ENCODE measurements around the gene PIP5KL1. TPM values are rescaled to one million over a fixed set of nuclear protein-coding genes. Genes with fewer than 3 reads are reported as not detected.
A peak's percentile ranks its signal among the peaks of the same experiment; 100 is the strongest.

PIP5KL1 gene
- total and polyA plus RNA-seq, 2 donors (not counting 3 experiments of a cell fraction or from before 2014, with no cell fraction given), result 1.5 to 2.9 TPM

- Histone ChIP-seq H3K4me2 (ENCODE audit: insufficient read depth, low read length) (peak overlapping the region; percentile 36), H3K4me1 (ENCODE audit: control insufficient read depth, extremely low read depth, insufficient read depth, low read length) (peaks cover 46% of the 10 kb centered on the region), H3K27ac (ENCODE audit: insufficient read depth, low read depth, low read length) (peak overlapping the region; percentile 63), H3K36me3 (ENCODE audit: control insufficient read depth in 2 of 2, extremely low read depth in 1 of 2, insufficient read depth in 2 of 2, low read length in 2 of 2) (no peaks in the 10 kb centered on the region), H3K27me3 (ENCODE audit: control insufficient read depth in 2 of 2, insufficient read depth in 2 of 2, low read length in 2 of 2) (no peaks in the 10 kb centered on the region), H3K4me3 (replicated peaks in 1 of 3; ENCODE audit: insufficient read depth in 1 of 3, low read depth in 1 of 3, low read length in 3 of 3) (no peak overlapping the region), H3K9ac (replicated peaks; ENCODE audit: extremely low read depth, insufficient read depth, low read length) (peak overlapping the region; percentile 35), H3K9me3 (replicated peaks; ENCODE audit: control insufficient read depth, insufficient read depth, low read length) (no peaks in the 10 kb centered on the region), H3K9me1 (replicated peaks; ENCODE audit: control insufficient read depth, extremely low read depth, insufficient read depth, low read length) (no peaks in the 10 kb centered on the region), H4K20me1 (replicated peaks; ENCODE audit: control insufficient read depth, extremely low read depth, insufficient read depth, low read length) (no peaks in the 10 kb centered on the region), H3K79me2 (ENCODE audit: control insufficient read depth, insufficient read depth, low read length) (peaks cover 2% of the 10 kb centered on the region), H2AFZ (ENCODE audit: low read depth, low read length) (peak overlapping the region; percentile 41)
- TF ChIP-seq GATA2 (IDR thresholded peaks at IDR 0.05; ENCODE audit: insufficient read depth, insufficient read length, low read depth, low read length), result no peak
- no peak for TF ChIP-seq CTCF (IDR thresholded peaks at IDR 0.05; ENCODE audit: extremely low read depth in 1 of 2, insufficient read depth in 1 of 2, low read depth in 1 of 2, low read length in 2 of 2)
- peak; percentile 35 for TF ChIP-seq POLR2AphosphoS5 (IDR thresholded peaks at IDR 0.05; ENCODE audit: insufficient read depth, low read depth, low read length)
- no peak for TF ChIP-seq MYC (IDR thresholded peaks at IDR 0.05; ENCODE audit: low read depth, low read length)
- TF ChIP-seq POLR2A (IDR thresholded peaks at IDR 0.05; ENCODE audit: low read depth, low read length), result peak; percentile 22
- TF ChIP-seq MAX (IDR thresholded peaks at IDR 0.05; ENCODE audit: insufficient read depth, insufficient read length), result no peak
- FAIRE-seq (peak; percentile 94), DNase-seq (ENCODE audit: low read depth, low spot score) (peak; percentile 47)
- intact Hi-C loops (cut with micrococcal nuclease), result no loop called here
- BruUV-seq (replicated peaks), result no TSS peak
- ChIA-PET CTCF (interaction anchor here (1.1 kb wide), 1 partner anchor 13 kb away, joined by 3 read pairs; the partner anchor contains the start of gene ST6GALNAC4), POLR2A (interaction anchor here (0.6 kb wide), 1 partner anchor 18 kb away, joined by 3 read pairs; no protein-coding TSS in a partner anchor)
- dilution Hi-C loops (cut with MboI; ENCODE audit: extremely low pct_ligation_motif_present, low sequenced_read_pairs), result no loop called here
Measured at GRCh38 chr9:127903557-127904475, 26.8 kb downstream of the PIP5KL1 start.

All from endothelial cell of umbilical vein (primary cell).